ENCODE data around the gene BRD9. TPM values are rescaled to one million over a fixed set of nuclear protein-coding genes. Genes with fewer than 3 reads are reported as not detected.

BRD9 gene
- total RNA-seq, 6 experiments from 2014 or later, result 28.0 to 31.5 (median 31.0) TPM

DNA sequence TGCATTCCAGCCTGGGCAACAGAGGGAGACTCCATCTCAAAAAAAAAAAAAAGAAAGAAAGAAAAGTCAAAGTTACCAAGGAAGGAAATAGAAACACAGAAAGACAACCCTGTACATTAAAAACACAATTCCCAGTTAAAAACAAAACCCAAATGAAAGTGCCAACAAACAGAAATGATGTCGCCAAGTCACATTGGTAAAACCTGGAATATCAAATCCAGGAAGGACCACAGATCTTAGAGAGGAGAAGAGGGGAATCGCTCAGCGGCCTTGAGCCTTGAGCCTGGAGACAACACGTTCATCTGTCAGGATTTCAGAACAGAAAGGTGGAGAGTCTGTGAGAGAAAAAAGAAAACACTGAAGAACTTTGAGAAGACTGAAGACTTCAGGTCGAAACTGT lies 40.6 kb downstream of the BRD9 start:
- Mint-ChIP-seq H3K4me1 (ENCODE audit: low read depth) (no peaks in the 10 kb centered on the region), H3K4me3 (no peak overlapping the region), H3K9me3 (no peaks in the 10 kb centered on the region), H3K27ac (no peak overlapping the region), H3K27me3 (ENCODE audit: insufficient read depth) (peaks cover 2% of the 10 kb centered on the region; the same call in 1 of the 2 replicates), H3K36me3 (ENCODE audit: low read depth) (no peaks in the 10 kb centered on the region)
- no peak for TF ChIP-seq CTCF (IDR thresholded peaks at IDR 0.05)
- no peak for DNase-seq

DNA sequence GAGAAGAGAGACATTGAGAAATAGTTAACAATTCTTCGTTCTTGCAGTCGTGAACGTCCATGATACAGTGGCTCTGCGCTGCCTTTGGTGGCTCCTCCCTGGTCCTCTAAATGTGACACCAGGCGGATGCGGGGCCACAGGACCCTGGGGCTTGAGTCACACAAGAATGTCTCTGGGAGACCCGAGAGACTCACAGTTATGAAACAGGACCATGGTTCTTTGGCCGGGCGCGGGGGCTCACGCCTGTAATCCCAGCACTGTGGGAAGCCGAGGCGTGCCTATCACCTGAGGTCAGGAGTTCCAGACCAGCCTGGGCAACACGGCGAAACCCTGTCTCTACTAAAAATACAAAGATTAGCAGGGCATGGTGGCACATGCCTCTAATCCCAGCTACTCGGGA lies 41.0 kb downstream of the BRD9 start:
- DNase-seq, result no peak
- no peaks in the 10 kb centered on the region for H3K9me3 Mint-ChIP-seq
- H3K27ac Mint-ChIP-seq, result no peak overlapping the region
- H3K36me3 Mint-ChIP-seq (ENCODE audit: low read depth), result no peaks in the 10 kb centered on the region
- no peaks in the 10 kb centered on the region for H3K4me1 Mint-ChIP-seq (ENCODE audit: low read depth)
- H3K4me3 Mint-ChIP-seq, result no peak overlapping the region
- TF ChIP-seq CTCF (IDR thresholded peaks at IDR 0.05), result no peak
- H3K27me3 Mint-ChIP-seq (ENCODE audit: insufficient read depth), result peaks cover 2% of the 10 kb centered on the region; the same call in 1 of the 2 replicates

GRCh38 chr5:851076-851475 lies 41.5 kb downstream of the BRD9 start:
- H3K4me3 Mint-ChIP-seq, result no peak overlapping the region
- H3K27me3 Mint-ChIP-seq (ENCODE audit: insufficient read depth), result peaks cover 2% of the 10 kb centered on the region; the same call in 1 of the 2 replicates
- no peak for DNase-seq
- TF ChIP-seq CTCF (IDR thresholded peaks at IDR 0.05), result no peak
- H3K36me3 Mint-ChIP-seq (ENCODE audit: low read depth), result no peaks in the 10 kb centered on the region
- H3K9me3 Mint-ChIP-seq, result no peaks in the 10 kb centered on the region
- H3K27ac Mint-ChIP-seq, result no peak overlapping the region
- no peaks in the 10 kb centered on the region for H3K4me1 Mint-ChIP-seq (ENCODE audit: low read depth)

DNA sequence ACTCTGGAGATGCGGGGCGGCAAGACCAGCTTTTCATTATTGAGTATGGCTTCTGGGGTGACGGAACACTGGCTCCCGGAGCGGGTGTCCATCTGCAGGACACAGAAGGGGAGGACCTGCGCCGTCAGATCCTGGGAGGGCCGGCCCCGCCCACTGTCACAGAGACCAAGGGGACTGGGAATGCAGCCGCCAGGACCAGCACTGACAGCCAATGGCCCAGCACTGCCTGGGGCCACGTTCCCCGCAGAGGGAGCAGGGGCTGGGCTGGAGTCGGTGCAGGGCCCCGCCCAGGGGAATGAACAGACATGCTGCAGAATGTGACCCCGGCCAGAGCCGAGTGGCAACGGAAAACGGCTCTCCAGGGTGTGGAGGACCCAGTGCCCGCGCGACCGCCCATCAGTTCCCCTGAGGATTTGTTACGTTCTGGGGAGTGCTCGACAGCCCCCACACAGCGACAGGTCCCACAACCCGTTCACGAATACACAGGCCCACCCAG lies 42.0 kb downstream of the BRD9 start, which contains the start of gene ZDHHC11:
Gene ZDHHC11 (minus strand): TSS at position 476 of the 496 bp plus-strand sequence. CDS start 384 bp downstream, at position 92.
- H3K36me3 Mint-ChIP-seq (ENCODE audit: low read depth), result no peaks in the 10 kb centered on the region
- no peak for DNase-seq
- no peaks in the 10 kb centered on the region for H3K4me1 Mint-ChIP-seq (ENCODE audit: low read depth)
- no peak within 1 kb of the TSS for H3K4me3 Mint-ChIP-seq
- H3K27ac Mint-ChIP-seq, result no peak within 1 kb of the TSS
- H3K9me3 Mint-ChIP-seq, result no peaks in the 10 kb centered on the region
- H3K27me3 Mint-ChIP-seq (ENCODE audit: insufficient read depth), result peaks cover 2% of the 10 kb centered on the region; the same call in 1 of the 2 replicates
- no peak for TF ChIP-seq CTCF (IDR thresholded peaks at IDR 0.05)

GRCh38 chr5:849651-850301 lies 42.8 kb downstream of the BRD9 start:
- no peaks in the 10 kb centered on the region for H3K9me3 Mint-ChIP-seq
- H3K36me3 Mint-ChIP-seq (ENCODE audit: low read depth), result no peaks in the 10 kb centered on the region
- H3K27me3 Mint-ChIP-seq (ENCODE audit: insufficient read depth), result peaks cover 3% of the 10 kb centered on the region
- no peaks in the 10 kb centered on the region for H3K4me1 Mint-ChIP-seq (ENCODE audit: low read depth)
- H3K27ac Mint-ChIP-seq, result no peak overlapping the region
- TF ChIP-seq CTCF (IDR thresholded peaks at IDR 0.05), result no peak
- no peak overlapping the region for H3K4me3 Mint-ChIP-seq
- no peak for DNase-seq
